Neural cell (in vitro differentiated cells): ENCODE results near the gene CNOT11. TPM values are rescaled to one million over a fixed set of nuclear protein-coding genes. Genes with fewer than 3 reads are reported as not detected.
"Not testable (repeated sequence)": the region's sequence is repeated elsewhere in the genome, so short reads cannot be mapped to it uniquely, and the experiment has no call there.

Source experiments
- H2AFZ ChIP-seq: fragments of 200-600, 300-800 bp; sonication (generic), shearing (Covaris generic); 2 replicates; pipeline ENCODE4 v1.6.0; 2014; ENCODE audit warnings: low read depth, mild to moderate bottlenecking, antibody characterized with exemption, low read length, moderate library complexity
- H3F3A ChIP-seq: fragments of 200-600 bp; shearing (Covaris generic); 2 replicates; pipeline ENCODE4 v1.6.1; 2016; ENCODE audit warnings: mild to moderate bottlenecking, moderate library complexity, mixed read lengths, antibody characterized with exemption, low read length; ENCODE audit not compliant: insufficient read depth, poor library complexity, severe bottlenecking
- H3K27ac ChIP-seq: fragments of 200-600, 300-800 bp; sonication (generic), shearing (Covaris generic); 2 replicates; pipeline ENCODE4 v1.5.1; 2014; ENCODE audit warnings: mild to moderate bottlenecking, low read length, moderate library complexity
- H3K27me3 ChIP-seq: fragments of 300-800, 200-600 bp; sonication (generic), shearing (Covaris generic); 2 replicates; pipeline ENCODE4 v1.6.0; 2014; ENCODE audit warnings: mild to moderate bottlenecking, low read depth, low read length, moderate library complexity; ENCODE audit not compliant: insufficient read depth
- H3K36me3 ChIP-seq: fragments of 300-800, 200-600 bp; sonication (generic), shearing (Covaris generic); 2 replicates; pipeline ENCODE4 v1.5.1; 2014; ENCODE audit warnings: mild to moderate bottlenecking, antibody characterized with exemption, low read length, moderate library complexity; ENCODE audit not compliant: insufficient read depth
- H3K4me2 ChIP-seq: fragments of 300-800, 200-600 bp; sonication (generic), shearing (Covaris generic); 2 replicates; pipeline ENCODE4 v1.6.0; 2014; ENCODE audit warnings: mild to moderate bottlenecking, low read length
- H3K4me3 ChIP-seq: fragments of 300-800, 200-600 bp; sonication (generic), shearing (Covaris generic); 2 replicates; pipeline ENCODE4 v1.5.1; 2014; ENCODE audit warnings: mild to moderate bottlenecking, low read length, moderate library complexity
- H3K79me2 ChIP-seq: fragments of 200-600 bp; shearing (Covaris generic); replicated peaks from 2 replicates; pipeline ENCODE4 v1.6.0; 2014; ENCODE audit warnings: mild to moderate bottlenecking, low read length, moderate library complexity; ENCODE audit not compliant: insufficient read depth
- H3K9ac ChIP-seq: fragments of 300-800, 200-600 bp; sonication (generic), shearing (Covaris generic); 2 replicates; pipeline ENCODE4 v1.6.1; 2016; ENCODE audit warnings: mild to moderate bottlenecking, low read length, mixed read lengths
- H3K9me2 ChIP-seq: fragments of 200-600 bp; shearing (Covaris generic); 2 replicates; pipeline ENCODE4 v1.6.1; 2016; ENCODE audit warnings: mild to moderate bottlenecking, low read length, mixed read lengths; ENCODE audit not compliant: insufficient read depth
- H3K9me3 ChIP-seq: fragments of 200-600, 300-800 bp; sonication (generic), shearing (Covaris generic); 2 replicates; pipeline ENCODE4 v1.6.1; 2016; ENCODE audit warnings: mild to moderate bottlenecking, mixed run types, low read length, moderate library complexity, mixed read lengths
- H4K20me1 ChIP-seq: fragments of 200-600 bp; shearing (Covaris generic); 2 replicates; pipeline ENCODE4 v1.6.1; 2016; ENCODE audit warnings: mild to moderate bottlenecking, mixed run types; ENCODE audit not compliant: insufficient read depth
- EP300 ChIP-seq: fragments of 450-650 bp; conservative IDR thresholded peaks from 2 replicates; pipeline ENCODE4 v1.6.1; 2014; ENCODE audit warnings: antibody characterized with exemption, mild to moderate bottlenecking, moderate library complexity; ENCODE audit not compliant: poor library complexity, severe bottlenecking
- EZH2 ChIP-seq: fragments of 200-600, 300-800 bp; shearing (Covaris generic), sonication (generic); IDR thresholded peaks from 2 replicates; pipeline ENCODE4 v1.6.1; 2014; ENCODE audit warnings: antibody characterized with exemption, low read length, borderline replicate concordance, mild to moderate bottlenecking; ENCODE audit not compliant: insufficient read depth, poor library complexity, severe bottlenecking
- MXI1 ChIP-seq: fragments of 450-650 bp; conservative IDR thresholded peaks from 2 replicates; pipeline ENCODE4 v1.6.1; 2014; ENCODE audit warnings: antibody characterized with exemption, mild to moderate bottlenecking; ENCODE audit not compliant: poor library complexity, severe bottlenecking
- POLR2AphosphoS5 ChIP-seq: IDR thresholded peaks from 2 replicates; pipeline ENCODE4 v1.6.1; 2012
- RAD21 ChIP-seq: fragments of 450-650 bp; conservative IDR thresholded peaks from 2 replicates; pipeline ENCODE4 v1.6.1; 2014; ENCODE audit warnings: antibody characterized with exemption, mild to moderate bottlenecking, moderate library complexity
- REST ChIP-seq: IDR thresholded peaks from 2 replicates; pipeline ENCODE4 v1.6.1; 2012; ENCODE audit warnings: borderline replicate concordance
- SMC3 ChIP-seq: fragments of 450-650 bp; conservative IDR thresholded peaks from 2 replicates; pipeline ENCODE4 v1.6.1; 2014; ENCODE audit warnings: antibody characterized with exemption, mild to moderate bottlenecking, moderate library complexity; ENCODE audit not compliant: poor library complexity
- TAF1 ChIP-seq: IDR thresholded peaks from 2 replicates; pipeline ENCODE4 v1.6.1; 2012; ENCODE audit warnings: low read depth
- polyA plus RNA-seq: library from polyadenylated mRNA; depleted of rRNA; stranded (reverse); fragments of >200 nt; gene quantifications from 2 replicates; pipeline ENCODE4 v1.2.3, GENCODE V29; 2014
- TF ChIP-seq, protein P1 (sequence below): fragments of 450-650 bp; IDR thresholded peaks from 2 replicates; pipeline ENCODE4 v1.5.1; 2014; ENCODE audit warnings: antibody characterized with exemption, mild to moderate bottlenecking, moderate library complexity; ENCODE audit not compliant: poor library complexity, severe bottlenecking

Gene CNOT11
- polyA plus RNA-seq, 1 donor from 2014 or later = 35.2 TPM

DNA sequence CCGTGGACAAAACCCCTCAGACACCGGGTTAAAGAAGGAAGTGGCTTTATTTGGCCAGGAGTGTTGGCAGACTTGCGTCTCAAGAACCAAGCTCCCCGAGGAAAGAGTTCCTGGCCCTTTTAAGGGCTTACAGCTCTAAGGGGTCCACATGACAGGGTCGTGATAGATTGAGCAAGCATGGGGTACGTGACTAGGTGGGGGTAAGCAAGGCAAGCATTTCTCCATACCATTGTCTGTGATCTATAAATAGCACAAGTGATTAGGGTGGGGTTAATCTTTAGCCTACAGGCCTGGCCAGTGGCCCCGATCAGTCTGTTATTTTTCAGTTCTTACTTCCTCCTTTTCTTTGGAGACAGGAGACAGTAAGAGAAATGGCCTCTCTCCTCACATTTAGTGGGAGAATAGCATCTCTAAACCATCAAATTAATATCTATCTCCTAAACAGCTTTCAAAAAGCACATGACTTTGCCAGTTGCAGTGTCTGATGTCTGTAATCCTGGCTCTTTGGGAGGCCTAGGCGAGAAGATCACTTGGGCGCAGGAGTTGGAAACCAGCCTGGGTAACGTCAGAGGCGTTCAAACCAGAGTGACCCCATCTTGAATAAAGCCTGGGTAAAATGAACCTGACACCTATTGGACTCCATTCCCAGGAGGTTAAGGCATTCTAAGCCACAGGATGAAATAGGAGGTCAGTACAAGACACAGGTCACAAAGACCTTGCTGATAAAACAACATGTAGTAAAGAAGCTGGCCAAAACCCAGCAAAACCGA is 18.3 kb upstream of the CNOT11 start:
- no peaks in the 10 kb centered on the region for H3K9me2 ChIP-seq
- no peaks in the 10 kb centered on the region for H3K36me3 ChIP-seq
- H3K9ac ChIP-seq = no peak overlapping the region
- no peak overlapping the region for H3K4me3 ChIP-seq
- no peaks in the 10 kb centered on the region for H3K9me3 ChIP-seq
- TF ChIP-seq TAF1 (no peak), RAD21 (no peak)
- H3K27me3 ChIP-seq = no peaks in the 10 kb centered on the region
- H3K27ac ChIP-seq = no peak overlapping the region
- H3K79me2 ChIP-seq = no peaks in the 10 kb centered on the region
- H3F3A ChIP-seq = no peaks in the 10 kb centered on the region
- no peak overlapping the region for H3K4me2 ChIP-seq
- H4K20me1 ChIP-seq = no peaks in the 10 kb centered on the region
- H2AFZ ChIP-seq = no peak overlapping the region

DNA sequence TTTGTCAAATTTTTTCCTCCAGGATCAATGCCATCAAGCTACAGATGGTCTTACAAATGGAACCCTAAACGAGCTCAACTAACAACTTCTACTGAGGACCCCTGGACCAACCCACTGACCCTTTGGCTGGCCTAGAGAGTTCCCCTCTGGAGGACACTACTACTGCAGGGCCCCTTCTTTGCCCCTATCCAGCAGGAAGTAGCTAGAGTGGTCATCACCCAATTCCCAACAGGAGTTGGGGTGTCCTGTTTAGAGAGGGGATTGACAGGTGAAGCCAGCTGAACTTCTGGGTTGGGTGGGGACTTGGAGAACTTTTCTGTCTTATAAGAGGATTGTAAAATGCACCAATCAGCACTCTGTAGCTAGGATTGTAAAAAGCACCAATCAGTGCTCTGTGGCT is 16.7 kb upstream of the CNOT11 start:
- not testable (repeated sequence) for H3K27ac ChIP-seq, H3K9ac ChIP-seq, H3K79me2 ChIP-seq, H3K27me3 ChIP-seq, H4K20me1 ChIP-seq, H3F3A ChIP-seq, H2AFZ ChIP-seq, H3K4me2 ChIP-seq, H3K9me3 ChIP-seq, H3K36me3 ChIP-seq, H3K4me3 ChIP-seq, H3K9me2 ChIP-seq

DNA sequence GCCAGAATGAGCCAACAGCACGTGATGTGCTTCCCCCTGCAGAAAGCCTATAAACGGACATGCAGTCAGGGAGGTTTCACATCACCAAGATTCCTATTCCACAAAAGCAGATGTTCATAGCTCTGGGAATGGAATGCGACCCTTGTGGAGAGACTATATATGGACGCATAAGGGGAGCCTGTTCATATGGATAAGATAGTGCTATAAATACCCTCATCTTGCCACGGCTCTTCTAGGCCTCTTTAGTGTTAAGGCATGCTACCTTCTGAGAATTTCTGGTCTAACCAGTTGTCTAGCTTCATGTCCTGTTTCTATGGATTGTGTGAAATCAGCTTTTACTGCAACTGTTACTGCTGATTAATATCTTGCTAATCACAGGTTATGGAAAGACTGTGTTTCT is 14.7 kb upstream of the CNOT11 start:
- not testable (repeated sequence) for H3K9me2 ChIP-seq, H2AFZ ChIP-seq, H3K4me2 ChIP-seq, H3K36me3 ChIP-seq, H3K4me3 ChIP-seq, H3K9ac ChIP-seq, H3F3A ChIP-seq, H4K20me1 ChIP-seq, H3K9me3 ChIP-seq, H3K27me3 ChIP-seq, H3K27ac ChIP-seq, H3K79me2 ChIP-seq

DNA sequence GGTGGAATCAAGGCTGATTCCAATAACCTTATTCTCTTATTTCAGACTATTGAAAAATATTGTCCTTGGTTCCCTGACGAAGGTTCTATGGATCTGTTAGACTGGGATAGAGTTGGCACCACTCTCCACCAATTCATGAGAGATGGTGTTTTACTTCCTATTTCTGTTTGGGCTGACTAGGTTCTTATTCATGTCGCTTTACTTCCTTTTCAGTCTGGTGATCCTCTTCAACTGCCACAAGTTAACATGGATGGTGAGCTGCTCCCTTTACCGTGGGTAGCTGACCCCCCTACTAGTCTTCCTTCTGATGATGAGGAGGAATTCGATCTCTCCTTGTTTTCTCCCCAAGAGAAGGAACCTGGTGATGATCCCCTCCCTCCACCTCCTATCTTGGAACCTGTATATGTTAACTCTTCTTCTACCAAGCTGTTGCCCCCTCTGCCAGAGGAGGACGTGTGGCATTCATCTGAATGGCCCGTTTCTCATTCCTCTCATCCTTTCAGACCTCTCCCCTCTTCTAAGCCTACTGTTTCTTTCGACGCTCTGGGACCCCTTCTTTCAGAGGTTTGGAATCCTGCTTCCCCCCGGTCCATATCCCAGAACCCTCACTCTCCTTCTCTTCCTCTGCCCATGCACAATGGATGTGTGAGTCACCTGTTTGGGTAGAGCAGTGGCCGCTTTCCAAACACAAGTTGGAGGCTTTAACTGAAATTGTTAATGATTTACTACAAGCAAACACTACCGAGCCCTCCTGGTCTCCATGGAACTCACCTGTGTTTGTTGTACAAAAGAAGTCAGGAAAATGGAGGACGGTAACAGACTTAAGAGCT is 13.5 kb upstream of the CNOT11 start:
- H3K4me3 ChIP-seq = no peak overlapping the region
- no peak overlapping the region for H3K9ac ChIP-seq
- no peak for TF ChIP-seq POLR2AphosphoS5
- no peak for TF ChIP-seq MXI1
- TF ChIP-seq EP300 = no peak
- TF ChIP-seq, protein P1, sequence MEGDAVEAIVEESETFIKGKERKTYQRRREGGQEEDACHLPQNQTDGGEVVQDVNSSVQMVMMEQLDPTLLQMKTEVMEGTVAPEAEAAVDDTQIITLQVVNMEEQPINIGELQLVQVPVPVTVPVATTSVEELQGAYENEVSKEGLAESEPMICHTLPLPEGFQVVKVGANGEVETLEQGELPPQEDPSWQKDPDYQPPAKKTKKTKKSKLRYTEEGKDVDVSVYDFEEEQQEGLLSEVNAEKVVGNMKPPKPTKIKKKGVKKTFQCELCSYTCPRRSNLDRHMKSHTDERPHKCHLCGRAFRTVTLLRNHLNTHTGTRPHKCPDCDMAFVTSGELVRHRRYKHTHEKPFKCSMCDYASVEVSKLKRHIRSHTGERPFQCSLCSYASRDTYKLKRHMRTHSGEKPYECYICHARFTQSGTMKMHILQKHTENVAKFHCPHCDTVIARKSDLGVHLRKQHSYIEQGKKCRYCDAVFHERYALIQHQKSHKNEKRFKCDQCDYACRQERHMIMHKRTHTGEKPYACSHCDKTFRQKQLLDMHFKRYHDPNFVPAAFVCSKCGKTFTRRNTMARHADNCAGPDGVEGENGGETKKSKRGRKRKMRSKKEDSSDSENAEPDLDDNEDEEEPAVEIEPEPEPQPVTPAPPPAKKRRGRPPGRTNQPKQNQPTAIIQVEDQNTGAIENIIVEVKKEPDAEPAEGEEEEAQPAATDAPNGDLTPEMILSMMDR = no peak
- no peak for TF ChIP-seq REST
- TF ChIP-seq TAF1 = no peak
- no peak for TF ChIP-seq RAD21
- no peak for TF ChIP-seq EZH2
- TF ChIP-seq SMC3 = no peak
- no peaks in the 10 kb centered on the region for H3K79me2 ChIP-seq
- H3K9me2 ChIP-seq = no peaks in the 10 kb centered on the region
- no peaks in the 10 kb centered on the region for H3K27me3 ChIP-seq
- no peaks in the 10 kb centered on the region for H3K9me3 ChIP-seq
- H3F3A ChIP-seq = no peaks in the 10 kb centered on the region
- H4K20me1 ChIP-seq = no peaks in the 10 kb centered on the region
- no peak overlapping the region for H3K4me2 ChIP-seq
- H3K27ac ChIP-seq = no peak overlapping the region
- no peaks in the 10 kb centered on the region for H3K36me3 ChIP-seq
- no peak overlapping the region for H2AFZ ChIP-seq

GRCh38 chr2:101239760-101240118 is 12.9 kb upstream of the CNOT11 start:
- not testable (repeated sequence) for H3K4me3 ChIP-seq, H3K9ac ChIP-seq, H2AFZ ChIP-seq, H3K9me3 ChIP-seq, H3K4me2 ChIP-seq, H3K9me2 ChIP-seq, H3F3A ChIP-seq, H3K79me2 ChIP-seq, H3K36me3 ChIP-seq, H3K27me3 ChIP-seq, H3K27ac ChIP-seq, H4K20me1 ChIP-seq
